Measurements from ENCODE around the gene PLD2.
A peak's percentile ranks its signal among the peaks of the same experiment; 100 is the strongest.
"Not testable (repeated sequence)": the region's sequence is repeated elsewhere in the genome, so short reads cannot be mapped to it uniquely, and the experiment has no call there.

Gene PLD2

GRCh38 chr17:4818276-4818675 is 11.3 kb downstream of the PLD2 start:
- Histone ChIP-seq H3K36me3 (ENCODE audit: insufficient read depth, insufficient read length, low read length) (peaks cover 61% of the 10 kb centered on the region), H3K27me3 (ENCODE audit: insufficient read depth, insufficient read length) (no peaks in the 10 kb centered on the region), H3K9me3 (ENCODE audit: insufficient read depth, low read length) (no peaks in the 10 kb centered on the region), H3K4me3 (ENCODE audit: insufficient read length, low read depth) (no peak overlapping the region), H3K4me1 (ENCODE audit: insufficient read depth, insufficient read length) (no peaks in the 10 kb centered on the region), H3K9ac (ENCODE audit: insufficient read length, low read depth) (no peak overlapping the region)
- DNase-seq (ENCODE audit: low read depth, low spot score), result no peak
- TF ChIP-seq ZNF274 (IDR thresholded peaks at IDR 0.05; ENCODE audit: low read depth, low read length) (no peak), SUZ12 (IDR thresholded peaks at IDR 0.05; ENCODE audit: extremely low read depth, insufficient read depth, insufficient read length) (no peak), YY1 (IDR thresholded peaks at IDR 0.05; ENCODE audit: insufficient read depth, insufficient read length) (no peak)

DNA sequence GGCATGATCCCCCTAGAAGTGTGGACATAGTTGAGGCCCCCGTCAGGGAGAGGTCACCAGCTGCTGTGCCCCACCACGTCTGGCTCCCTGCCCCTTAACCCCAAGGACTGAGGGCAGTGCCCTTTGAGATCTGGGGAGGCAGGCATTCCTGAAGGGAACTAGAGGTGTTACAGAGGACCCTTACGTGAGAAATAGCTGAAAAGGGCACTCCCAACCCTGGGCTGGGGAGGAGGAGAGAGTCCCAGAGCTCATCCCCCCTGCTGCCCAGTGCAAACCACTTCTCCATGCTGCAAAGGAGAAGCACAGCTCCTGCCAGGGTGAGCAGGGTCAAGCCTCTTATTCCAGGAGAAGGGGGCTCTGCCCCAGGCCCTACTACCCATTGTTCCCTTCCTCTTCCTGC is 15.9 kb downstream of the PLD2 start:
- H3K4me3 ChIP-seq (ENCODE audit: insufficient read length, low read depth), result no peak overlapping the region
- H3K27me3 ChIP-seq (ENCODE audit: insufficient read depth, insufficient read length), result no peaks in the 10 kb centered on the region
- H3K4me1 ChIP-seq (ENCODE audit: insufficient read depth, insufficient read length), result no peaks in the 10 kb centered on the region
- no peak overlapping the region for H3K9ac ChIP-seq (ENCODE audit: insufficient read length, low read depth)
- no peak for DNase-seq (ENCODE audit: low read depth, low spot score)
- TF ChIP-seq SUZ12 (IDR thresholded peaks at IDR 0.05; ENCODE audit: extremely low read depth, insufficient read depth, insufficient read length) (no peak), ZNF274 (IDR thresholded peaks at IDR 0.05; ENCODE audit: low read depth, low read length) (no peak), YY1 (IDR thresholded peaks at IDR 0.05; ENCODE audit: insufficient read depth, insufficient read length) (no peak)
- peaks cover 37% of the 10 kb centered on the region for H3K36me3 ChIP-seq (ENCODE audit: insufficient read depth, insufficient read length, low read length)
- no peaks in the 10 kb centered on the region for H3K9me3 ChIP-seq (ENCODE audit: insufficient read depth, low read length)

- no peak overlapping the region for H3K9ac ChIP-seq (ENCODE audit: insufficient read length, low read depth)
- TF ChIP-seq YY1 (IDR thresholded peaks at IDR 0.05; ENCODE audit: insufficient read depth, insufficient read length), result no peak
- TF ChIP-seq ZNF274 (IDR thresholded peaks at IDR 0.05; ENCODE audit: low read depth, low read length), result no peak
- TF ChIP-seq SUZ12 (IDR thresholded peaks at IDR 0.05; ENCODE audit: extremely low read depth, insufficient read depth, insufficient read length), result no peak
Observed at GRCh38 chr17:4823373-4824089, 16.6 kb downstream of the PLD2 start.

DNA sequence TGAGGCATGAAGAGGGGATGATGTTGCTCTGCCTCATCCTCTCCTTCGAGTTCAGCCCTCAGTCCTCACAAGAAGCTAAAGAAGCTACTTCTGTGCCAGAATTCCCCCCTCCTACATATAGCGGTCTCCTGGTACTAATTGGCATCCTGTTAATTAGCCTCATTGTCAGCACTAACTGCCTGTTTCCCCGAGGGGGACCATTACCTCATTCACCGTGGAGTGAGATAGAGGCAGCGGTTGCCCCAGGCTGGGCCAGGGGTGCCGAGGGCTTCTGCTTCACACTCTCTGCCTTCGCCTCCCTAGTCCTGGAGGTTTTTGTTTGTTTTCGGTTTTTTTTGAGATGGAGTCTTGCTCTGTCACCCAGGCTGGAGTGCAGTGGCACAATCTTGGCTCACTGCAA is 20.4 kb downstream of the PLD2 start:
- no peaks in the 10 kb centered on the region for H3K4me1 ChIP-seq (ENCODE audit: insufficient read depth, insufficient read length)
- TF ChIP-seq SUZ12 (IDR thresholded peaks at IDR 0.05; ENCODE audit: extremely low read depth, insufficient read depth, insufficient read length) (no peak), ZNF274 (IDR thresholded peaks at IDR 0.05; ENCODE audit: low read depth, low read length) (no peak), YY1 (IDR thresholded peaks at IDR 0.05; ENCODE audit: insufficient read depth, insufficient read length) (no peak)
- no peak overlapping the region for H3K4me3 ChIP-seq (ENCODE audit: insufficient read length, low read depth)

More at GRCh38 chr17:4823373-4824089, 16.6 kb downstream of the PLD2 start:
- Histone ChIP-seq H3K27me3 (ENCODE audit: insufficient read depth, insufficient read length) (no peaks in the 10 kb centered on the region), H3K4me3 (ENCODE audit: insufficient read length, low read depth) (no peak overlapping the region), H3K4me1 (ENCODE audit: insufficient read depth, insufficient read length) (no peaks in the 10 kb centered on the region), H3K9me3 (ENCODE audit: insufficient read depth, low read length) (no peaks in the 10 kb centered on the region), H3K36me3 (ENCODE audit: insufficient read depth, insufficient read length, low read length) (peaks cover 30% of the 10 kb centered on the region)
- no peak for DNase-seq (ENCODE audit: low read depth, low spot score)

GRCh38 chr17:4832829-4833177 is 25.9 kb downstream of the PLD2 start:
- H3K4me3 ChIP-seq (ENCODE audit: insufficient read length, low read depth), result peak overlapping the region; percentile 73
- H3K9me3 ChIP-seq (ENCODE audit: insufficient read depth, low read length); DNase-seq (ENCODE audit: low read depth, low spot score); H3K27me3 ChIP-seq (ENCODE audit: insufficient read depth, insufficient read length); H3K36me3 ChIP-seq (ENCODE audit: insufficient read depth, insufficient read length, low read length); H3K4me1 ChIP-seq (ENCODE audit: insufficient read depth, insufficient read length): not testable (repeated sequence)
- peak overlapping the region; percentile 85 for H3K9ac ChIP-seq (ENCODE audit: insufficient read length, low read depth)

More for the DNA sequence above, 20.4 kb downstream of the PLD2 start:
- H3K36me3 ChIP-seq (ENCODE audit: insufficient read depth, insufficient read length, low read length), result peaks cover 15% of the 10 kb centered on the region
- no peak for DNase-seq (ENCODE audit: low read depth, low spot score)
- H3K27me3 ChIP-seq (ENCODE audit: insufficient read depth, insufficient read length), result no peaks in the 10 kb centered on the region
- no peak overlapping the region for H3K9ac ChIP-seq (ENCODE audit: insufficient read length, low read depth)
- H3K9me3 ChIP-seq (ENCODE audit: insufficient read depth, low read length), result no peaks in the 10 kb centered on the region

- H3K27me3 ChIP-seq (ENCODE audit: insufficient read depth, insufficient read length), result no peaks in the 10 kb centered on the region
- peak; percentile 49 for DNase-seq (ENCODE audit: low read depth, low spot score)
- H3K9ac ChIP-seq (ENCODE audit: insufficient read length, low read depth), result peak within 1 kb of the TSS; percentile 85
- peaks cover 10% of the 10 kb centered on the region for H3K36me3 ChIP-seq (ENCODE audit: insufficient read depth, insufficient read length, low read length)
- H3K4me1 ChIP-seq (ENCODE audit: insufficient read depth, insufficient read length), result no peaks in the 10 kb centered on the region
- no peaks in the 10 kb centered on the region for H3K9me3 ChIP-seq (ENCODE audit: insufficient read depth, low read length)
- no peak for TF ChIP-seq ZNF274 (IDR thresholded peaks at IDR 0.05; ENCODE audit: low read depth, low read length)
- TF ChIP-seq SUZ12 (IDR thresholded peaks at IDR 0.05; ENCODE audit: extremely low read depth, insufficient read depth, insufficient read length), result no peak
- no peak for TF ChIP-seq YY1 (IDR thresholded peaks at IDR 0.05; ENCODE audit: insufficient read depth, insufficient read length)
- H3K4me3 ChIP-seq (ENCODE audit: insufficient read length, low read depth), result peak within 1 kb of the TSS; percentile 73
Observed at GRCh38 chr17:4833178-4833940, 26.4 kb downstream of the PLD2 start, which contains the start of gene MINK1. Gene MINK1 (plus strand): TSS chr17:4833340. CDS start chr17:4833584, 244 bp downstream.

DNA sequence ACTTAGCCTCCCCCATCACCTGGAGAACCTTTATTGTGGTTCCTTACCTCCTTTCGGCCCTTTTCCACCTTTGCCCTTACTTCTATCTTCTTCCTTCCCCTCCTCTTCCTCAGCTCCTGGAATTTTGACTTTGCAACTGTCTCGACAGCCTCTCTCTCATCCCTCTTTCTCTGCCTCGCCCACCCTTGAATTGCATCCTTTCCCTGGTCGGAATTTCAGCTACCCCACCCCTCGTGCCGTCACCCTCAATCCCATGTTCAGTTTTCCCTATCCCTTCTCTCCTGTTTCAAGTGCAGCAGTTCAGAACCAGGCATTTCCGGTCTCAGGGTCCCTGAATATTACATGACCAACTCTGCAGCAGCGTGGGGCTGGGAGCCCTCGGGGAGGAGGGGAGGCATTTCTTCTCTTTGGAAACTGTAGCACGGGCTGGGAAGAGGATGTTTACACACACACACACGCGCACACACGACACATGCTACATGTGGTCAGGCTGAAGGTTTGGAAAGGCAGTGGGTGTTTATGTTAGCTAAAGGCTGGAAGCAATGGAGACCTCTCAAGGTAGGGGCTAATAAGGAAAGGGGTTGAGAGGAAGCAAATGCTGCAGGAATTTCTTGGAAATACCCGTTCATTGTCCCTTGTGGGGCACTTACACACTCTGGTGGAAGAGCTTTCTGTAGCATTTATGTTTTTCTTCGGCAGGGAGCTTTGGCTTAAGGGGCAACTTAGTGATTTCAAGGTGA is 27.2 kb downstream of the PLD2 start:
- peak overlapping the region; percentile 73 for H3K4me3 ChIP-seq (ENCODE audit: insufficient read length, low read depth)
- DNase-seq (ENCODE audit: low read depth, low spot score), result no peak
- no peaks in the 10 kb centered on the region for H3K9me3 ChIP-seq (ENCODE audit: insufficient read depth, low read length)
- no peaks in the 10 kb centered on the region for H3K27me3 ChIP-seq (ENCODE audit: insufficient read depth, insufficient read length)
- H3K9ac ChIP-seq (ENCODE audit: insufficient read length, low read depth), result peak overlapping the region; percentile 85
- H3K36me3 ChIP-seq (ENCODE audit: insufficient read depth, insufficient read length, low read length), result peaks cover 13% of the 10 kb centered on the region
- no peak for TF ChIP-seq ZNF274 (IDR thresholded peaks at IDR 0.05; ENCODE audit: low read depth, low read length)
- TF ChIP-seq YY1 (IDR thresholded peaks at IDR 0.05; ENCODE audit: insufficient read depth, insufficient read length), result no peak
- TF ChIP-seq SUZ12 (IDR thresholded peaks at IDR 0.05; ENCODE audit: extremely low read depth, insufficient read depth, insufficient read length), result no peak
- no peaks in the 10 kb centered on the region for H3K4me1 ChIP-seq (ENCODE audit: insufficient read depth, insufficient read length)
